DND-41 (cell line): ENCODE results near the gene NUMA1.

ENCODE experiments used
- ATAC-seq: fragments of 200-7000 bp; cut with Tn5 transposase; 3 replicates; pipeline ENCODE4 v1.9.1; 2021; ENCODE audit warnings: low read depth; ENCODE audit not compliant: insufficient read depth
- DNase-seq: peaks from one replicate; pipeline ENCODE4 v3.0.0-alpha.2; 2020
- H2AFZ ChIP-seq: 2 replicates; pipeline ENCODE4 v1.6.0; 2012; ENCODE audit warnings: low read depth, low read length
- H3K27ac ChIP-seq: 2 replicates; pipeline ENCODE4 v1.5.1; 2012; ENCODE audit warnings: low read length, inconsistent platforms
- H3K27me3 ChIP-seq: fragments of 200-600 bp; sonication (generic); 2 replicates; pipeline ENCODE4 v1.6.0; 2012; ENCODE audit warnings: low read length, mild to moderate bottlenecking, inconsistent platforms; ENCODE audit not compliant: insufficient read depth, poor library complexity
- H3K36me3 ChIP-seq: 2 replicates; pipeline ENCODE4 v1.5.1; 2012; ENCODE audit warnings: low read length, inconsistent platforms; ENCODE audit not compliant: insufficient read depth
- H3K4me1 ChIP-seq: 2 replicates; pipeline ENCODE4 v1.5.1; 2012; ENCODE audit warnings: mild to moderate bottlenecking, low read length; ENCODE audit not compliant: insufficient read depth
- H3K4me2 ChIP-seq: 2 replicates; pipeline ENCODE4 v1.6.0; 2012; ENCODE audit warnings: mild to moderate bottlenecking, moderate library complexity, low read length, inconsistent platforms; ENCODE audit not compliant: insufficient read depth
- H3K4me3 ChIP-seq, 2 experiments: fragments of 200-600 bp in 1 of 2; shearing (Covaris generic) in 1 of 2; 2 replicates each; pipeline ENCODE4 v1.5.1; 2012 to 2016; ENCODE audit warnings: inconsistent platforms in 2 of 2, low read length in 2 of 2, mild to moderate bottlenecking in 2 of 2, low read depth in 1 of 2, moderate library complexity in 1 of 2
- H3K79me2 ChIP-seq: 2 replicates; pipeline ENCODE4 v1.6.0; 2012; ENCODE audit warnings: low read length, inconsistent platforms; ENCODE audit not compliant: insufficient read depth
- H3K9ac ChIP-seq: 2 replicates; pipeline ENCODE4 v1.6.0; 2012; ENCODE audit warnings: low read depth, mild to moderate bottlenecking, inconsistent platforms, low read length, moderate library complexity
- H3K9me3 ChIP-seq: 2 replicates; pipeline ENCODE4 v1.5.1; 2012; ENCODE audit warnings: low read length, moderate library complexity, mild to moderate bottlenecking, inconsistent platforms; ENCODE audit not compliant: insufficient read depth, severe bottlenecking
- H4K20me1 ChIP-seq: 2 replicates; pipeline ENCODE4 v1.6.0; 2012; ENCODE audit warnings: low read length; ENCODE audit not compliant: insufficient read depth
- EZH2 ChIP-seq: IDR thresholded peaks from 3 replicates; pipeline ENCODE4 v1.6.1; 2012; ENCODE audit warnings: borderline replicate concordance, low read depth, mild to moderate bottlenecking, moderate library complexity, low read length, inconsistent platforms; ENCODE audit not compliant: severe bottlenecking
- TF ChIP-seq, protein P1 (sequence below): IDR thresholded peaks from 2 replicates; pipeline ENCODE4 v1.5.1; 2012; ENCODE audit warnings: borderline replicate concordance, low read length, moderate library complexity, mild to moderate bottlenecking; ENCODE audit not compliant: poor library complexity, severe bottlenecking; ENCODE audit errors: extremely low read depth

NUMA1 gene

DNA sequence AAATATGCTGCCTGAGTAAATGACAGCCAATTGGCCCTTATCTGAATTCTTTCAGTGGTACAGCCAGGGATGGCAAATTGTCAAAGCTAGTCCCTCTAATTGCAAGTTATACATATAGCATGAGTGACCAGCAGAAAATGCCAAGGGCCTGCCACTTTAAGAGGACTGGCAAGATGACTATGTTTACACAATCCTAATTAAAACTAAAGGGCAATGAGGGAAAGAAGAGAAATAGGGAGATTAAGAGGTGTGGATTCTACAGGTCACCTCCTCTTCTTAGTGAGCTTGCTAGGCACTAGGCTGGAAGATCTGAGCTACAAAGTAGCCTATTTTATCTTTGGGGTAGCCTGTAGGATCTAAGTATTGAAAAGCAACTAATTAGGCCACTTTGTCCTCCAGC, 13.5 kb downstream of the NUMA1 start:
- Histone ChIP-seq H3K36me3 (peaks cover 64% of the 10 kb centered on the region), H3K27me3 (no peaks in the 10 kb centered on the region), H3K79me2 (peaks cover 94% of the 10 kb centered on the region)

DNA sequence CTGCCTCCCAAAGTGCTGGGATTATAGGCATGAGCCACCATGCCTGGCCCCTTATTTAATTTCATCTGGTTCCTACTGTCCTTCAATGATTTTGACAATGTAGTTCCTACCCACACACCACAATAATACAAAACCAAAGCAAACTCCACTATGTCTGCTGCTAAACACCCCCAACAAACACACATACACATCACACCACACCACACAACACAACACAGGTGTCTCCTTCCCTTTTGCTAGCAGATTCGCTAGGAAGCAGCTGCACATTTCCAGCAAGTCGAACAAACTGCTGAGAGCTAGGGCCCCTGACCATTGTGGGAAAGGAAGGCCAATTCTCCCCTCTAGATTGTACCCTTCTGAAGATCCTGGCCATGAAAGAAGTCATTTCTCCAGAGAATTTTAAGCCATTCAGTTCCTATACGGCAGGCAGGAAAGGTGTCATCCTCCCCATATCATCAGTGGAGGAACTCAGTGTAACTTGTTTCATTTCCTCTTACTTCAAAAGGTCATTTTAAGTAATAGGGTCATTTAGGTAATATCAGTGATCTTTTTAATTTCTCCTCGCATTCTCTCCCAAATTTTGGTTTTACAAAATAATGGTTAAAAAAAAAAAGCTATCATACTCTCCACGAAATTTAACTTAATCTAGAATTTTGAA, 18.5 kb downstream of the NUMA1 start:
- H3K4me2 ChIP-seq: no peak overlapping the region
- H3K36me3 ChIP-seq: peaks cover 49% of the 10 kb centered on the region
- TF ChIP-seq, protein P1, sequence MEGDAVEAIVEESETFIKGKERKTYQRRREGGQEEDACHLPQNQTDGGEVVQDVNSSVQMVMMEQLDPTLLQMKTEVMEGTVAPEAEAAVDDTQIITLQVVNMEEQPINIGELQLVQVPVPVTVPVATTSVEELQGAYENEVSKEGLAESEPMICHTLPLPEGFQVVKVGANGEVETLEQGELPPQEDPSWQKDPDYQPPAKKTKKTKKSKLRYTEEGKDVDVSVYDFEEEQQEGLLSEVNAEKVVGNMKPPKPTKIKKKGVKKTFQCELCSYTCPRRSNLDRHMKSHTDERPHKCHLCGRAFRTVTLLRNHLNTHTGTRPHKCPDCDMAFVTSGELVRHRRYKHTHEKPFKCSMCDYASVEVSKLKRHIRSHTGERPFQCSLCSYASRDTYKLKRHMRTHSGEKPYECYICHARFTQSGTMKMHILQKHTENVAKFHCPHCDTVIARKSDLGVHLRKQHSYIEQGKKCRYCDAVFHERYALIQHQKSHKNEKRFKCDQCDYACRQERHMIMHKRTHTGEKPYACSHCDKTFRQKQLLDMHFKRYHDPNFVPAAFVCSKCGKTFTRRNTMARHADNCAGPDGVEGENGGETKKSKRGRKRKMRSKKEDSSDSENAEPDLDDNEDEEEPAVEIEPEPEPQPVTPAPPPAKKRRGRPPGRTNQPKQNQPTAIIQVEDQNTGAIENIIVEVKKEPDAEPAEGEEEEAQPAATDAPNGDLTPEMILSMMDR: no peak
- TF ChIP-seq EZH2: no peak
- no peak overlapping the region for H2AFZ ChIP-seq
- peaks cover 26% of the 10 kb centered on the region; the same call in 1 of the 2 replicates for H4K20me1 ChIP-seq
- H3K4me3 ChIP-seq: no peak overlapping the region
- no peak overlapping the region for H3K27ac ChIP-seq
- ATAC-seq (no peak), DNase-seq (no peak)
- H3K79me2 ChIP-seq: peaks cover 89% of the 10 kb centered on the region
- H3K9ac ChIP-seq: no peak overlapping the region
- H3K27me3 ChIP-seq: no peaks in the 10 kb centered on the region
- no peaks in the 10 kb centered on the region for H3K4me1 ChIP-seq
- no peaks in the 10 kb centered on the region for H3K9me3 ChIP-seq

More for the DNA sequence above, 13.5 kb downstream of the NUMA1 start:
- Histone ChIP-seq H3K4me1 (peaks cover under 1% of the 10 kb centered on the region; the same call in 1 of the 2 replicates), H3K9ac (no peak overlapping the region), H3K4me2 (no peak overlapping the region), H3K27ac (no peak overlapping the region), H4K20me1 (peaks cover 45% of the 10 kb centered on the region), H2AFZ (no peak overlapping the region), H3K4me3 (no peak overlapping the region), H3K9me3 (no peaks in the 10 kb centered on the region)
- no peak for ATAC-seq
- DNase-seq: no peak
- TF ChIP-seq EZH2: no peak
- TF ChIP-seq, protein P1: no peak

DNA sequence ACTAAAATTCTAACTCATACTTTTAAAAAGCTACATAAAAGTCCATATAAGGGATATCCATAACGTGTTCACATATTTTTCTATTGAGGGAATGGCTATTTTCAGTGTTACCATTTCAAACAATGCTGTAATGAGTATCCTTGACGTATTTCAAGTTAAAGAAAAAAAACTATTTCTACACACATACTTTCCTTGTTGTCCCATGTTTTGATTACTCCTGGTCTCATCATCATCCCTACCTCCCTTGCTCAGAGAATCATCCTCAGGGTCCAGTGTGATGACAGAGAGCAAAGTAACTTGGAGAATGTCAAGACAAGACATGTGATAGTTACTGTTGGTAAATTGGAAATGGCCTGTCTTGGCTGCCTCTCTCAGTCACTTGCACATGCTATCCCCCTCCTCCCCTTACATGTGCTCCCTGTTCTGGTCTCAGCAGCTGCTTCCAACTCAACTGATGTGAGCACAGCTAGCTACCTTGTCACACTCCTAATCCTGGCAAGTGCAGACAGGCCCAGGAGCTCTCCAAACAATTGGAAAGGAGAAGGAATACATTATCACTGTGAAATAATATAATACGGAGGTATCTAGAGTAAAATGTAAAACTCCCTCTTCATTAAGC, 21.8 kb downstream of the NUMA1 start:
- H3K27me3 ChIP-seq: no peaks in the 10 kb centered on the region
- H3K4me3 ChIP-seq: no peak overlapping the region
- DNase-seq (no peak), ATAC-seq (no peak)
- H3K9ac ChIP-seq: no peak overlapping the region
- H3K27ac ChIP-seq: no peak overlapping the region
- no peaks in the 10 kb centered on the region for H3K9me3 ChIP-seq
- H3K36me3 ChIP-seq: peaks cover 51% of the 10 kb centered on the region
- H2AFZ ChIP-seq: no peak overlapping the region
- H4K20me1 ChIP-seq: peaks cover 23% of the 10 kb centered on the region; the same call in 1 of the 2 replicates
- TF ChIP-seq EZH2: no peak
- TF ChIP-seq, protein P1: no peak
- H3K4me2 ChIP-seq: no peak overlapping the region
- H3K79me2 ChIP-seq: peaks cover 94% of the 10 kb centered on the region
- H3K4me1 ChIP-seq: no peaks in the 10 kb centered on the region
